K562 (cell line): Measurements from ENCODE around the gene SPON1. TPM values are rescaled to one million over a fixed set of nuclear protein-coding genes. Genes with fewer than 3 reads are reported as not detected.

Source experiments
- ATAC-seq: fragments of 200-7000 bp; cut with Tn5 transposase; 3 replicates; pipeline ENCODE4 v1.9.1; 2020; ENCODE audit warnings: moderate library complexity
- BruUV-seq: library from RNA; stranded (reverse); fragments of 400-500 nt; replicated peaks from 2 replicates; lab custom pipeline; 2021; lab: Mats Ljungman, UMichigan
- CTCF ChIA-PET: fragments of 300-600 bp; formaldehyde crosslinking; extraction: SDS; loops from one replicate; lab custom pipeline; 2021; ENCODE audit warnings: low intra/inter-chr PET ratio; lab: Yijun Ruan, JAX
- POLR2A ChIA-PET: fragments of 300-600, 350-650 bp; sonication (Branson Sonifier 250); formaldehyde crosslinking; extraction: SDS; loops from one replicate; lab custom pipeline; 2021; ENCODE audit warnings: antibody characterized with exemption, inconsistent platforms; lab: Yijun Ruan, JAX
- DNase-seq, 4 experiments: peaks; one replicate each; pipeline versions ENCODE4 v3.0.0 to v3.0.0-alpha.2; 2011 to 2018; ENCODE audit warnings: low spot score in 3 of 4, mixed read lengths in 3 of 4; ENCODE audit errors: extremely low read depth in 1 of 4
- FAIRE-seq: peaks from 2 replicates; lab custom pipeline; 2011; peaks lifted over from hg19 to GRCh38; lab: Jason Lieb, UNC
- H2AFZ ChIP-seq: 2 replicates; pipeline ENCODE4 v1.6.0; 2011; ENCODE audit warnings: low read depth, low read length, control low read depth, inconsistent platforms
- H3K27ac ChIP-seq: fragments of 200-600 bp; 3 replicates; pipeline ENCODE4 v1.8.0; 2011; ENCODE audit warnings: low read depth, mild to moderate bottlenecking, control low read depth, inconsistent platforms, low read length, moderate library complexity, mixed read lengths; ENCODE audit errors: extremely low read depth
- H3K27me3 ChIP-seq, 2 experiments: fragments of 300-600 bp in 1 of 2; 2 replicates in 1 of 2; 3 replicates in 1 of 2; pipeline versions ENCODE4 v1.6.0 to v1.8.0; 2011; ENCODE audit warnings: inconsistent platforms in 2 of 2, low read length in 2 of 2, mild to moderate bottlenecking in 1 of 2, mixed read lengths in 1 of 2, moderate library complexity in 1 of 2; ENCODE audit not compliant: control insufficient read depth in 2 of 2, insufficient read depth in 2 of 2
- H3K36me3 ChIP-seq: fragments of 300-600 bp; 3 replicates; pipeline ENCODE4 v1.8.0; 2011; ENCODE audit warnings: mild to moderate bottlenecking, low read length, inconsistent platforms; ENCODE audit not compliant: control insufficient read depth, insufficient read depth
- H3K4me1 ChIP-seq, 2 experiments: fragments of 200-600 bp in 1 of 2; replicated peaks in 1 of 2; 2 replicates in 1 of 2; 3 replicates in 1 of 2; pipeline versions ENCODE4 v1.5.1 to v1.8.0; 2011; ENCODE audit warnings: inconsistent platforms in 2 of 2, low read length in 2 of 2, mild to moderate bottlenecking in 1 of 2, mixed read lengths in 1 of 2, moderate library complexity in 1 of 2; ENCODE audit not compliant: control insufficient read depth in 2 of 2, insufficient read depth in 2 of 2
- H3K4me2 ChIP-seq: 2 replicates; pipeline ENCODE4 v1.6.1; 2011; ENCODE audit warnings: low read length, control low read depth, inconsistent platforms, mixed read lengths; ENCODE audit not compliant: insufficient read depth
- H3K4me3 ChIP-seq: fragments of 200-600 bp; sonication (generic), shearing (Covaris generic); 2 replicates; pipeline ENCODE4 v1.5.1; 2016; ENCODE audit warnings: control low read depth, inconsistent platforms
- H3K79me2 ChIP-seq: fragments of 200-600 bp; 3 replicates; pipeline ENCODE4 v1.8.0; 2011; ENCODE audit warnings: low read length, inconsistent platforms; ENCODE audit not compliant: control insufficient read depth, insufficient read depth
- H3K9ac ChIP-seq, 2 experiments: 2 replicates each; pipeline versions ENCODE4 v1.6.0 to v1.6.1; 2011; ENCODE audit warnings: low read depth in 2 of 2, low read length in 2 of 2, control low read depth in 1 of 2, inconsistent platforms in 1 of 2, mild to moderate bottlenecking in 1 of 2, mixed read lengths in 1 of 2; ENCODE audit not compliant: insufficient read depth in 1 of 2
- H3K9me1 ChIP-seq: one replicate; pipeline ENCODE4 v1.6.0; 2011; ENCODE audit warnings: inconsistent platforms, mild to moderate bottlenecking, low read length, moderate library complexity; ENCODE audit not compliant: control insufficient read depth, insufficient read depth
- H3K9me3 ChIP-seq: replicated peaks from 2 replicates; pipeline ENCODE4 v1.5.1; 2011; ENCODE audit warnings: low read depth, low read length, inconsistent platforms; ENCODE audit not compliant: control insufficient read depth, insufficient read depth
- H4K20me1 ChIP-seq: replicated peaks from 2 replicates; pipeline ENCODE4 v1.6.1; 2011; ENCODE audit warnings: low read length, inconsistent platforms, mixed read lengths; ENCODE audit not compliant: control insufficient read depth, insufficient read depth
- ATF1 ChIP-seq, 2 experiments: fragments of 450-650 bp in 1 of 2; IDR thresholded peaks; 2 replicates each; pipeline ENCODE4 v1.6.1; 2016; ENCODE audit warnings: missing compliant biosample characterization in 1 of 2, missing genetic modification characterization in 1 of 2
- ETV5 ChIP-seq: sonication (generic); formaldehyde crosslinking; IDR thresholded peaks from 2 replicates; pipeline ENCODE4 v1.4.0; 2020; ENCODE audit warnings: low read depth, mild to moderate bottlenecking, missing genetic modification reagents
- MTA1 ChIP-seq: fragments of 450-650 bp; IDR thresholded peaks from 2 replicates; pipeline ENCODE4 v1.6.1; 2017; ENCODE audit warnings: borderline replicate concordance
- POU5F1 ChIP-seq: fragments of 150-350 bp; IDR thresholded peaks from 2 replicates; pipeline ENCODE4 v1.6.1; 2014; ENCODE audit warnings: borderline replicate concordance, low read length, low read depth, mild to moderate bottlenecking; ENCODE audit not compliant: partially characterized antibody
- PRDM10 ChIP-seq: fragments of 450-650 bp; IDR thresholded peaks from 2 replicates; pipeline ENCODE4 v1.6.1; 2018; ENCODE audit not compliant: partially characterized antibody
- USF2 ChIP-seq: sonication (generic); formaldehyde crosslinking; IDR thresholded peaks from 2 replicates; pipeline ENCODE4 v1.5.0; 2020; ENCODE audit warnings: missing genetic modification reagents
- ZBTB1 ChIP-seq: sonication (generic); formaldehyde crosslinking; IDR thresholded peaks from 2 replicates; pipeline ENCODE4 v1.8.1; 2023; ENCODE audit warnings: missing genetic modification reagents, low read depth, mild to moderate bottlenecking, borderline replicate concordance
- ZNF274 ChIP-seq: IDR thresholded peaks from 2 replicates; pipeline ENCODE4 v1.6.1; 2011; ENCODE audit warnings: low read depth, mild to moderate bottlenecking, low read length, moderate library complexity, borderline replicate concordance
- whole genome bisulfite sequencing: fragments of 100-300 bp; shearing (Covaris generic); methylation state at CpG from one replicate; pipeline ENCODE4 v1.1.6; 2016; ENCODE audit warnings: low coverage, mixed read lengths; ENCODE audit not compliant: insufficient coverage; ENCODE audit errors: missing lambda C conversion rate; 5-methylcytosine and 5-hydroxymethylcytosine counted together
- in situ Hi-C: fragments of 300-500 bp; cut with MboI; formaldehyde crosslinking; loops from 4 replicates; pipeline ENCODE4 v1.15.0; 2018; ENCODE audit warnings: inconsistent platforms, mixed read lengths
- intact Hi-C: fragments of 100-400 bp; cut with micrococcal nuclease; formaldehyde crosslinking; loops from 2 replicates; pipeline ENCODE4 v1.14.2; 2022
- polyA plus RNA-seq, 8 experiments: library from polyadenylated mRNA; depleted of rRNA in 4 of 8; stranded (reverse) in 5 of 8; unstranded in 3 of 8; fragments of >200 nt; fragmentation: Nextera tagmentation in 2 of 8; fragmentation: Illumina TruSeq in 1 of 8; extraction: Ambion mirVana in 2 of 8; extraction: Trizol in 1 of 8; gene quantifications; 2 replicates each; pipeline versions ENCODE4 v1.2.1 to v1.2.3, GENCODE V29; 2011 to 2014; ENCODE audit warnings: inconsistent platforms in 1 of 8, missing spikeins in 1 of 8
- total RNA-seq, 7 experiments: library from RNA; depleted of rRNA in 6 of 7; stranded (reverse); fragments of >200 nt in 6 of 7; fragmentation: Illumina TruSeq in 2 of 7; extraction: Trizol in 2 of 7; gene quantifications; 2 replicates each; pipeline versions ENCODE4 v1.2.1 to v1.2.3, GENCODE V29; 2011 to 2021; ENCODE audit warnings: low replicate concordance in 1 of 7
- TF ChIP-seq, protein P1 (sequence below), 3 experiments: IDR thresholded peaks in 2 of 3; conservative IDR thresholded peaks in 1 of 3; 2 replicates each; pipeline ENCODE4 v1.5.1; 2011 to 2012; ENCODE audit warnings: low read length in 3 of 3, mild to moderate bottlenecking in 3 of 3, control low read depth in 2 of 3, improper control_type of control experiment in 1 of 3, inconsistent platforms in 1 of 3, low read depth in 1 of 3, mixed read lengths in 1 of 3, moderate library complexity in 1 of 3; ENCODE audit not compliant: insufficient read depth in 2 of 3
- TF ChIP-seq, protein P2 (sequence below), 2 experiments: IDR thresholded peaks in 1 of 2; conservative IDR thresholded peaks in 1 of 2; 2 replicates each; pipeline ENCODE4 v1.6.1; 2016; ENCODE audit warnings: low read depth in 2 of 2, mild to moderate bottlenecking in 1 of 2, missing compliant biosample characterization in 1 of 2, missing genetic modification characterization in 1 of 2, moderate library complexity in 1 of 2

SPON1 gene
- total and polyA plus RNA-seq, 9 of the 15 experiments (the other 6 are each of a cell fraction or from before 2014, with no cell fraction given): 0.04 to 0.06 TPM; not detected in 7

DNA sequence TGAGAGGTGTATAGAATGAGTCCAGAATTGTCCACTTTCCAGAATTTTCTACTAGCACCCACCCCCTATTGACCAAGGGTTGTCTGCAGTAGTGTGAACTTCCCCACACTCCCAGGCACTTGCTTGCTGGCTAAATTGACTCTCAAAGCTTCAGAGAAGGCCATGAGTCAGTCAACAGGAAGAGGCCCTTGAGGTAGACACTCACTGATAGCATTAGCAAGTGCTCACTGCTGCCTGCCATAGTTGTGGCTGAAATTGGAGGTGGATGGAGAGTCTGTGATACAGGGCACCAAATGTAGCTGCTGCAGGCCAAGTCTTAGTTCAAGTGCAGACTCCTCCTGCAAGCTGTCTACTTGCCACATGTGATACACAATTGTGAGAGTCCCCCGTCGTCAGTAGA lies 156.8 kb downstream of the SPON1 start (continued):
- TF ChIP-seq USF2 (CRISPR knock-in tag) (no peak), POU5F1 (no peak), ATF1 (CRISPR knock-in tag; IDR thresholded peaks at IDR 0.05) (no peak), ATF1 (tag; IDR thresholded peaks at IDR 0.05) (no peak), ETV5 (CRISPR knock-in tag) (no peak), ZNF274 (no peak), MTA1 (no peak)
- TF ChIP-seq, protein P1, sequence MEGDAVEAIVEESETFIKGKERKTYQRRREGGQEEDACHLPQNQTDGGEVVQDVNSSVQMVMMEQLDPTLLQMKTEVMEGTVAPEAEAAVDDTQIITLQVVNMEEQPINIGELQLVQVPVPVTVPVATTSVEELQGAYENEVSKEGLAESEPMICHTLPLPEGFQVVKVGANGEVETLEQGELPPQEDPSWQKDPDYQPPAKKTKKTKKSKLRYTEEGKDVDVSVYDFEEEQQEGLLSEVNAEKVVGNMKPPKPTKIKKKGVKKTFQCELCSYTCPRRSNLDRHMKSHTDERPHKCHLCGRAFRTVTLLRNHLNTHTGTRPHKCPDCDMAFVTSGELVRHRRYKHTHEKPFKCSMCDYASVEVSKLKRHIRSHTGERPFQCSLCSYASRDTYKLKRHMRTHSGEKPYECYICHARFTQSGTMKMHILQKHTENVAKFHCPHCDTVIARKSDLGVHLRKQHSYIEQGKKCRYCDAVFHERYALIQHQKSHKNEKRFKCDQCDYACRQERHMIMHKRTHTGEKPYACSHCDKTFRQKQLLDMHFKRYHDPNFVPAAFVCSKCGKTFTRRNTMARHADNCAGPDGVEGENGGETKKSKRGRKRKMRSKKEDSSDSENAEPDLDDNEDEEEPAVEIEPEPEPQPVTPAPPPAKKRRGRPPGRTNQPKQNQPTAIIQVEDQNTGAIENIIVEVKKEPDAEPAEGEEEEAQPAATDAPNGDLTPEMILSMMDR (IDR thresholded peaks at IDR 0.05 in 2 of 3, conservative IDR thresholded peaks at IDR 0.05 in 1 of 3; ENCODE audit: insufficient read depth in 2 of 3, low read depth in 1 of 3, low read length in 3 of 3): no peak

DNA sequence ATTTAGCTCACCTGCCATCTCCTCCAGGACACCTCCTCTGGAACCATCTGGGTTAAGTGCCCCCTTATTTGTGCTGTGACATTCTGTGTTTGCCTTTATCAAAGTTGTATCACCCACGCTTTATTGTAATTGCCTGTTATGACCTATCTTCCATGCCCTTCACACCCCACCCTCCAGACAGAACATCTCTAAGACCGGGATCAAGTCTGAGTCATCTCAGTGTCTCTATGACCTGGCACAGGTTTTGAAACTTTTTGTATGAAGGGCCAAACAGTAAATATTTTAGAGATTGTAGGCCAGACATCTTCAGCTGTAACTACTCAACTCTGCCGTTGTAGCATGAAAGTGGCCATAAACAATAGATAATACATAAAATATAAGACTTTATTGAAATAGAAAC lies 161.8 kb downstream of the SPON1 start:
- Histone ChIP-seq H3K79me2 (no peaks in the 10 kb centered on the region), H3K27me3 (no peaks in the 10 kb centered on the region), H3K27ac (no peak overlapping the region), H3K36me3 (no peaks in the 10 kb centered on the region), H4K20me1 (no peaks in the 10 kb centered on the region), H3K4me2 (no peak overlapping the region), H3K9me3 (no peaks in the 10 kb centered on the region), H3K4me3 (no peak overlapping the region), H2AFZ (no peak overlapping the region), H3K9ac (no peak overlapping the region), H3K9me1 (no peaks in the 10 kb centered on the region), H3K4me1 (no peaks in the 10 kb centered on the region; a peak in 1 of 5 replicates)
- WGBS: 0% methylated on average over 3 of the region's 3 CpGs
- POLR2A ChIA-PET: no interaction called here
- CTCF ChIA-PET: no interaction called here
- DNase-seq (no peak), ATAC-seq (no peak), FAIRE-seq (no peak)
- in situ Hi-C loops (no loop called here), intact Hi-C loops (no loop called here)
- no TSS peak for BruUV-seq
- no peak for TF ChIP-seq PRDM10
- TF ChIP-seq, protein P2, sequence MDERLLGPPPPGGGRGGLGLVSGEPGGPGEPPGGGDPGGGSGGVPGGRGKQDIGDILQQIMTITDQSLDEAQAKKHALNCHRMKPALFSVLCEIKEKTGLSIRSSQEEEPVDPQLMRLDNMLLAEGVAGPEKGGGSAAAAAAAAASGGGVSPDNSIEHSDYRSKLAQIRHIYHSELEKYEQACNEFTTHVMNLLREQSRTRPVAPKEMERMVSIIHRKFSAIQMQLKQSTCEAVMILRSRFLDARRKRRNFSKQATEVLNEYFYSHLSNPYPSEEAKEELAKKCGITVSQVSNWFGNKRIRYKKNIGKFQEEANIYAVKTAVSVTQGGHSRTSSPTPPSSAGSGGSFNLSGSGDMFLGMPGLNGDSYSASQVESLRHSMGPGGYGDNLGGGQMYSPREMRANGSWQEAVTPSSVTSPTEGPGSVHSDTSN (CRISPR knock-in tag; IDR thresholded peaks at IDR 0.05; ENCODE audit: low read depth): no peak
- TF ChIP-seq, protein P2 (tag; conservative IDR thresholded peaks at IDR 0.05; ENCODE audit: low read depth): no peak
- TF ChIP-seq ZBTB1 (CRISPR knock-in tag): no peak
